Nephron (organoid): ENCODE measurements around the gene MTRR.
A peak's percentile ranks its signal among the peaks of the same experiment; 100 is the strongest.

Experiments
- H3K27ac Mint-ChIP-seq, 3 experiments: 2 replicates each; pipeline ENCODE4 v1.8.0; 2020; ENCODE audit warnings: mixed read lengths in 3 of 3, mild to moderate bottlenecking in 2 of 3, moderate library complexity in 1 of 3
- H3K27me3 Mint-ChIP-seq: 2 replicates; pipeline ENCODE4 v1.8.0; 2021; ENCODE audit warnings: low read depth, mild to moderate bottlenecking, moderate library complexity, mixed read lengths
- H3K36me3 Mint-ChIP-seq: 2 replicates; pipeline ENCODE4 v1.8.0; 2020; ENCODE audit warnings: low read depth, mixed read lengths
- H3K4me1 Mint-ChIP-seq: 2 replicates; pipeline ENCODE4 v1.8.0; 2020; ENCODE audit warnings: mixed read lengths
- H3K4me3 Mint-ChIP-seq, 3 experiments: 2 replicates each; pipeline ENCODE4 v1.8.0; 2020; ENCODE audit warnings: mild to moderate bottlenecking in 3 of 3, mixed read lengths in 3 of 3, moderate library complexity in 2 of 3
- H3K9me3 Mint-ChIP-seq: 2 replicates; pipeline ENCODE4 v1.8.0; 2020; ENCODE audit warnings: mixed read lengths
- CTCF ChIP-seq, 3 experiments: fragments of 200-600 bp; sonication (generic); IDR thresholded peaks; one replicate each; pipeline ENCODE4 v1.5.0; 2021; ENCODE audit warnings: antibody characterized with exemption in 3 of 3; ENCODE audit not compliant: unreplicated experiment in 3 of 3

MTRR gene

GRCh38 chr5:7857926-7858632, 10.9 kb upstream of the MTRR start:
- Mint-ChIP-seq H3K4me1 (no peaks in the 10 kb centered on the region), H3K36me3 (peaks cover 36% of the 10 kb centered on the region), H3K4me3 (no peak overlapping the region), H3K9me3 (no peaks in the 10 kb centered on the region), H3K27me3 (no peaks in the 10 kb centered on the region), H3K27ac (no peak overlapping the region)
- no peak for TF ChIP-seq CTCF (IDR thresholded peaks at IDR 0.05; ENCODE audit: unreplicated experiment in 3 of 3)

GRCh38 chr5:7866196-7866595, 2.8 kb upstream of the MTRR start:
- Mint-ChIP-seq H3K36me3 (peaks cover 32% of the 10 kb centered on the region), H3K27me3 (no peaks in the 10 kb centered on the region), H3K27ac (no peak overlapping the region), H3K9me3 (no peaks in the 10 kb centered on the region), H3K4me3 (peak overlapping the region; percentile 19 to 99 (median 62)), H3K4me1 (peaks cover 27% of the 10 kb centered on the region)
- no peak for TF ChIP-seq CTCF (IDR thresholded peaks at IDR 0.05; ENCODE audit: unreplicated experiment in 3 of 3)

- peaks cover 24% of the 10 kb centered on the region for H3K36me3 Mint-ChIP-seq
- H3K27me3 Mint-ChIP-seq = no peaks in the 10 kb centered on the region
- TF ChIP-seq CTCF (IDR thresholded peaks at IDR 0.05; ENCODE audit: unreplicated experiment in 3 of 3) = no peak
- H3K4me1 Mint-ChIP-seq = peaks cover 27% of the 10 kb centered on the region
- peak overlapping the region in 1 of 3 experiments; percentile 51 for H3K27ac Mint-ChIP-seq
- peak overlapping the region; percentile 93 to 99 (median 94) for H3K4me3 Mint-ChIP-seq
- H3K9me3 Mint-ChIP-seq = no peaks in the 10 kb centered on the region
These were observed 1.7 kb upstream of the MTRR start for GRCh38 chr5:7867260-7867659.

- Mint-ChIP-seq H3K36me3 (peaks cover 16% of the 10 kb centered on the region), H3K27me3 (no peaks in the 10 kb centered on the region), H3K4me3 (peak overlapping the region; percentile 93 to 99 (median 94)), H3K27ac (peak overlapping the region; percentile 37 to 87 (median 83)), H3K4me1 (peaks cover 27% of the 10 kb centered on the region), H3K9me3 (no peaks in the 10 kb centered on the region)
- no peak for TF ChIP-seq CTCF (IDR thresholded peaks at IDR 0.05; ENCODE audit: unreplicated experiment in 3 of 3)
These were observed 548 bp upstream of the MTRR start for GRCh38 chr5:7868427-7868772.

- Mint-ChIP-seq H3K27me3 (no peaks in the 10 kb centered on the region), H3K9me3 (no peaks in the 10 kb centered on the region), H3K36me3 (peaks cover 20% of the 10 kb centered on the region)
These were observed 657 bp downstream of the MTRR start for GRCh38 chr5:7869474-7870136.

More at GRCh38 chr5:7869474-7870136, 657 bp downstream of the MTRR start:
- peak overlapping the region; percentile 93 to 95 (median 94) for H3K4me3 Mint-ChIP-seq
- H3K4me1 Mint-ChIP-seq = peaks cover 27% of the 10 kb centered on the region
- H3K27ac Mint-ChIP-seq = peak overlapping the region in 2 of 3 experiments; percentile 26 to 68
- no peak for TF ChIP-seq CTCF (IDR thresholded peaks at IDR 0.05; ENCODE audit: unreplicated experiment in 3 of 3)
